ENCODE measurements around the gene THADA. TPM values are rescaled to one million over a fixed set of nuclear protein-coding genes. Genes with fewer than 3 reads are reported as not detected.

Gene THADA
- total and polyA plus RNA-seq, 5 donors from 2014 or later: 19.1 to 52.9 (median 20.2) TPM

DNA sequence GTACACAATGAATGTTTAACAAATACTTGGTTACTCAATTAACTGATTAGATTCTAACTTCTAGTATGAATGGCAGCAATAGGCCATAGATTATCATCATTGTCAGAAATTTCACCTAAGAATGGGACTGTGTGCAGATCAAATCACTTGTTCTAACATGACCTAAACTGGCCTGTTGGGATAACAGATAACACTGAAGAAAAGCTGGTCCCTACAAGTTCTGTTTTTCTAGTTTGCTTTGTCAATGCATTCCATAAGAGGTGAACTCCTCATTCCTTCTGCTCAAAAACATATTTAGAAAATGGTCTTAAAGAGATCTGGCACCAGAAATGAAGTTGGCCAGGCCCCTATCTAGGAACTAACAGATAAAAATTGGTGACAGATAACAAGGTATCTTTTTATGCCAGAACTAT, 175.4 kb downstream of the THADA start:
- no peak overlapping the region for H3K4me3 ChIP-seq (ENCODE audit: low read depth, low read length)
- no peak overlapping the region for H3K27ac ChIP-seq (ENCODE audit: insufficient read depth, low read length, poor library complexity, severe bottlenecking)
- Mint-ChIP-seq H3K4me1 (peaks cover 0 to 14% (median 13%) of the 10 kb centered on the region in 4 donors), H3K4me3 (no peak overlapping the region), H3K9me3 (peaks cover 0 to 1% (median 0%) of the 10 kb centered on the region in 7 donors), H3K36me3 (peaks cover 48% of the 10 kb centered on the region), H3K27me3 (no peaks in the 10 kb centered on the region), H3K27ac (peak overlapping the region in 1 of 3 donors; percentile 30)
- no peaks in the 10 kb centered on the region for H3K9me3 ChIP-seq (ENCODE audit: control insufficient read depth in 2 of 2, low read length in 2 of 2)
- H3K27me3 ChIP-seq (ENCODE audit: control insufficient read depth, insufficient read depth, low read length): no peaks in the 10 kb centered on the region
- ATAC-seq (ENCODE audit: low read depth in 2 of 2) (no peak), DNase-seq (no peak)
- H3K4me1 ChIP-seq (ENCODE audit: control insufficient read depth, insufficient read depth, low read length, poor library complexity, severe bottlenecking): peaks cover 12% of the 10 kb centered on the region
- H3K36me3 ChIP-seq (ENCODE audit: control insufficient read depth, insufficient read depth, low read length): peaks cover 5% of the 10 kb centered on the region

DNA sequence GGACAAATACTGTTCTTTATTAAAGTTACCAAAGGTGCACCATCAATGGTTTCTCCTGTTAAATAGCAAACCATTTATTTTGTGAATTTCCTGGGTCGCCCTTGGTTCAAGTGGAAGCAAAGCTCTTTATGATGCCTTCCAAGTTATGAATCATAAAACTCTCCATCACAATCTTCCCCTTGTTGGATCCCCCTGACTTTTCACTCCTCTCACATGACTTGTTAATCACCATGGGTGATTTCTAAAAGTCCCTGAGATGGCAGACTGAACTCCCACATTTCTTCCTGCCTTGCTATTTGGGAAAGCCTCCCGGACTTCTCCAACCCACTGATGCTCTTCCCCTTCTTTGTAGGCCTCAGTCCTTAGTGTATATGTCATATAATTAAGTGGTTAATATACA, 176.0 kb downstream of the THADA start:
- Histone ChIP-seq H3K9me3 (ENCODE audit: control insufficient read depth in 2 of 2, low read length in 2 of 2) (no peaks in the 10 kb centered on the region), H3K27me3 (ENCODE audit: control insufficient read depth, insufficient read depth, low read length) (no peaks in the 10 kb centered on the region), H3K4me3 (ENCODE audit: low read depth, low read length) (no peak overlapping the region), H3K4me1 (ENCODE audit: control insufficient read depth, insufficient read depth, low read length, poor library complexity, severe bottlenecking) (peaks cover 7% of the 10 kb centered on the region), H3K27ac (ENCODE audit: insufficient read depth, low read length, poor library complexity, severe bottlenecking) (no peak overlapping the region), H3K36me3 (ENCODE audit: control insufficient read depth, insufficient read depth, low read length) (peaks cover 8% of the 10 kb centered on the region)
- H3K36me3 Mint-ChIP-seq: peaks cover 46% of the 10 kb centered on the region
- no peak overlapping the region for H3K27ac Mint-ChIP-seq
- H3K9me3 Mint-ChIP-seq: peaks cover 0 to 1% (median 0%) of the 10 kb centered on the region in 7 donors
- H3K27me3 Mint-ChIP-seq: no peaks in the 10 kb centered on the region
- DNase-seq (no peak), ATAC-seq (ENCODE audit: low read depth in 2 of 2) (no peak)
- peaks cover 0 to 14% (median 8%) of the 10 kb centered on the region in 4 donors for H3K4me1 Mint-ChIP-seq
- no peak overlapping the region for H3K4me3 Mint-ChIP-seq

DNA sequence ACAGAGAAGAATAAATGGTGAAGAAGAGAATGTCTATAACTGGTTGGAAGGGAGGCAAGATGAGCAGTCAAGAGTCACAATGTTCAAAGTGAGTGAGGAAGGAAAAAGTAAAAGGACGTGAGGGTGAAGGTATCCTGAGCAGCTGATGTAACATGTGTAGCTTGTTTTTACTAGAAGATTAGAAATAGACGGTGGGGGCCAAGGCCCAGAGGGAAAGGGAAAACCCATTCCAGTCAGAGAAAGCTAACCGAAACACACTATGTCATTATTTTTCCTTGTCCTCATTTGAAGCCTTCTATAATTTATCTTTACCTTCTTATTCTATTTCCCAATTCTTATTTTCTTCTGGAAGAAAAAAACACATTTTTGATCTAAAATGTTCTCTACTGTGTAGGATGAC, 176.6 kb downstream of the THADA start:
- peaks cover 8% of the 10 kb centered on the region for H3K36me3 ChIP-seq (ENCODE audit: control insufficient read depth, insufficient read depth, low read length)
- H3K27me3 ChIP-seq (ENCODE audit: control insufficient read depth, insufficient read depth, low read length): no peaks in the 10 kb centered on the region
- no peaks in the 10 kb centered on the region for H3K9me3 ChIP-seq (ENCODE audit: control insufficient read depth in 2 of 2, low read length in 2 of 2)
- H3K4me3 ChIP-seq (ENCODE audit: low read depth, low read length): no peak overlapping the region
- peaks cover under 1% of the 10 kb centered on the region for H3K4me1 ChIP-seq (ENCODE audit: control insufficient read depth, insufficient read depth, low read length, poor library complexity, severe bottlenecking)
- Mint-ChIP-seq H3K36me3 (peaks cover 40% of the 10 kb centered on the region), H3K4me3 (no peak overlapping the region), H3K9me3 (no peaks in the 10 kb centered on the region), H3K27me3 (no peaks in the 10 kb centered on the region), H3K27ac (peak overlapping the region in 1 of 3 donors; percentile 76), H3K4me1 (peaks cover 0 to 8% (median 5%) of the 10 kb centered on the region in 4 donors)
- ATAC-seq (ENCODE audit: low read depth in 2 of 2) (no peak), DNase-seq (no peak)
- H3K27ac ChIP-seq (ENCODE audit: insufficient read depth, low read length, poor library complexity, severe bottlenecking): no peak overlapping the region

DNA sequence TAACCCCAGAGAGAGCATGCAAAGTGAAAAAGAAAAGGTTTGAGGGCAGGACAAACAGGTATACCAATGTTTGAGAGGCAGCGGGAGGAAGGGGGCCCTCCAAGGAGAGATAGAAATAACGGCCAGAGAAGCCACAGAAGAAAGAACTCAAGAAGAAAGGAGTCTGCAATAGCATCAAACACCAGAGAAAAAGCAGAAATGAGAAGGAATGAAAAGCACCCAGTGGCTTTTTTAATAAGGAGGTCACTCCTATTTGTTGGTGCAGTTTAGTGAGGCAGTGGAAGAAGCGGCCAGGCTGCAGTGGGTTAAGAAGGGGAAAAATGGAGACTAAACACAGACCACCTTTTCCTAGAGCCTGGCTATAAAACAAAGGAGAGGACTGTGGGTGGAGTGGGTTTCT, 177.2 kb downstream of the THADA start:
- H3K27me3 Mint-ChIP-seq: no peaks in the 10 kb centered on the region
- H3K27ac ChIP-seq (ENCODE audit: insufficient read depth, low read length, poor library complexity, severe bottlenecking): no peak overlapping the region
- H3K36me3 ChIP-seq (ENCODE audit: control insufficient read depth, insufficient read depth, low read length): peaks cover 14% of the 10 kb centered on the region
- H3K4me3 Mint-ChIP-seq: no peak overlapping the region
- no peaks in the 10 kb centered on the region for H3K4me1 ChIP-seq (ENCODE audit: control insufficient read depth, insufficient read depth, low read length, poor library complexity, severe bottlenecking)
- peak overlapping the region; percentile 39 to 76 (median 62) for H3K27ac Mint-ChIP-seq
- no peak overlapping the region for H3K4me3 ChIP-seq (ENCODE audit: low read depth, low read length)
- no peaks in the 10 kb centered on the region for H3K9me3 Mint-ChIP-seq
- no peaks in the 10 kb centered on the region for H3K27me3 ChIP-seq (ENCODE audit: control insufficient read depth, insufficient read depth, low read length)
- ATAC-seq (ENCODE audit: low read depth in 2 of 2): no peak
- DNase-seq: no peak
- no peaks in the 10 kb centered on the region for H3K9me3 ChIP-seq (ENCODE audit: control insufficient read depth in 2 of 2, low read length in 2 of 2)
- H3K36me3 Mint-ChIP-seq: peaks cover 41% of the 10 kb centered on the region
- peaks cover 0 to 7% (median under 1%) of the 10 kb centered on the region in 4 donors for H3K4me1 Mint-ChIP-seq

DNA sequence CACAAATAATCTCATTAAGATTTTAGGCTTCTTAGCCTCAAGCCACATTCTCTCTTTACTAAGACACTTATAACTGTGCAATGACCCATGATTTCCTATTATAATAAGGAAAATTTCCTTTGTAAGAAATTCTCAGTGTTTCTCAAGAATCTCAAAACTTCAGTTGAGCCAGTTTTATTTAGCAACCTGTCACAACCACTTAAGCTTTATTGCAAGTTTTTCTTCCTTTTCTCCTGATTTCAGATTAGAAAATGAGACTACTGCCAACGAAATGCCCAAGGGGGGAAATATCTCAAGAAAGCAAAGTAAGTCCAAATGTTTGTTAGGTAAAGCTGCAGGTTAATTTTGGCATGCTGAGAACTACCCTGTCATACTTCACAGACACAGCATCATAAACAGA, 178.5 kb downstream of the THADA start:
- Mint-ChIP-seq H3K4me1 (peaks cover 0 to 7% (median 0%) of the 10 kb centered on the region in 4 donors), H3K27me3 (no peaks in the 10 kb centered on the region), H3K27ac (no peak overlapping the region), H3K36me3 (peaks cover 41% of the 10 kb centered on the region), H3K4me3 (no peak overlapping the region), H3K9me3 (no peaks in the 10 kb centered on the region)
- no peak for ATAC-seq (ENCODE audit: low read depth in 2 of 2)
- H3K36me3 ChIP-seq (ENCODE audit: control insufficient read depth, insufficient read depth, low read length): peaks cover 20% of the 10 kb centered on the region
- no peak for DNase-seq
- no peaks in the 10 kb centered on the region for H3K27me3 ChIP-seq (ENCODE audit: control insufficient read depth, insufficient read depth, low read length)
- H3K9me3 ChIP-seq (ENCODE audit: control insufficient read depth in 2 of 2, low read length in 2 of 2): no peaks in the 10 kb centered on the region
- H3K4me3 ChIP-seq (ENCODE audit: low read depth, low read length): no peak overlapping the region
- no peak overlapping the region for H3K27ac ChIP-seq (ENCODE audit: insufficient read depth, low read length, poor library complexity, severe bottlenecking)
- H3K4me1 ChIP-seq (ENCODE audit: control insufficient read depth, insufficient read depth, low read length, poor library complexity, severe bottlenecking): no peaks in the 10 kb centered on the region

DNA sequence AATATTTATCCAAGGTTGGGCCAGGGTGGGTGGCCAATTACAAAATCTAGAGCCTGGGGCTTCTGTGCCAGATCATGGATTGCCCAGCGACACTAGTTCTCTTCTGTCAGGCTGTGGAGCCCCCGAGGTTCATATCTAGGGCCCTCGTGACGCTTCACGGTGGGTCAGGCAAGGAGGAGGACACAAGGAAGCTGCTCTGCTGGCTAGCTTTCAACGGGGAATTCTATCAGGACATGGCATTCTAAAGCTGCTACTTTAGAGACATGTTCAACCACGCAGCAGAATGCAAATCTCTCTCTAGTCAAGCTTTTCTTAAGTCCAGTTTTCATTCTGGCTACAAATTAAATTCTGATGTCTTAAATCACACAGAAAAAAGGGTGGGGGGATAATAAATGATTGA, 180.2 kb downstream of the THADA start:
- Mint-ChIP-seq H3K4me3 (no peak overlapping the region), H3K36me3 (peaks cover 39% of the 10 kb centered on the region), H3K4me1 (peaks cover 0 to 3% (median 0%) of the 10 kb centered on the region in 4 donors), H3K9me3 (no peaks in the 10 kb centered on the region), H3K27me3 (no peaks in the 10 kb centered on the region), H3K27ac (no peak overlapping the region)
- Histone ChIP-seq H3K4me1 (ENCODE audit: control insufficient read depth, insufficient read depth, low read length, poor library complexity, severe bottlenecking) (no peaks in the 10 kb centered on the region), H3K36me3 (ENCODE audit: control insufficient read depth, insufficient read depth, low read length) (peaks cover 17% of the 10 kb centered on the region), H3K4me3 (ENCODE audit: low read depth, low read length) (no peak overlapping the region), H3K9me3 (ENCODE audit: control insufficient read depth in 2 of 2, low read length in 2 of 2) (no peaks in the 10 kb centered on the region), H3K27me3 (ENCODE audit: control insufficient read depth, insufficient read depth, low read length) (no peaks in the 10 kb centered on the region), H3K27ac (ENCODE audit: insufficient read depth, low read length, poor library complexity, severe bottlenecking) (no peak overlapping the region)
- no peak for ATAC-seq (ENCODE audit: low read depth in 2 of 2)
- no peak for DNase-seq

DNA sequence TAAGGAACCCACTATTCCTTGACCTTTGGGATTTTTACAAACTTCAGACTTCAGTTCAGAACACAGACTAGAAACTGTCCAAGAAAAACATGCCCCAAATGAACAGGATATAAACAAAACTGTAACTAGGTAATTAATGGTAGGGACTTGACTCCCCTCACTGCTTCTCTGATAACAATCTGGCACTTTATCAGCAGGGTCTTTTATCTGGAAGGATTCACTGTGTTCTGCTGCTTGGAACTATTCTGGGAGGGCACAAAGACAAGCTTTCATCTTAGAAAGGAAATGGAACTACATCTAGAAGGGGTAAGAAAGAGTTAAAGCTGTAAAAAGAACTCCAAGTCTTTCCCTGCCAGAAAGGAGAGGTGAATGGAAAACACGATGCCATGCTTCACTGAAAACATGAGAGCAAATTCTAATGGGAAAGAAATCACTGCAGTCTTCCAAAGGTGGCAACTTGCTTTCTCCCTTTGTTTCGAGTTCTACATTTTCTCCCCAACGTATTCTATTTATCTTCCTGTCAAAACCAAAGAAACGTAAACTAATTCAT, 181.2 kb downstream of the THADA start:
- DNase-seq (no peak), ATAC-seq (ENCODE audit: low read depth in 2 of 2) (no peak)
- no peaks in the 10 kb centered on the region for H3K9me3 ChIP-seq (ENCODE audit: control insufficient read depth in 2 of 2, low read length in 2 of 2)
- H3K4me1 Mint-ChIP-seq: peaks cover 0 to 3% (median 0%) of the 10 kb centered on the region in 4 donors
- no peak overlapping the region for H3K4me3 ChIP-seq (ENCODE audit: low read depth, low read length)
- peaks cover 17% of the 10 kb centered on the region for H3K36me3 ChIP-seq (ENCODE audit: control insufficient read depth, insufficient read depth, low read length)
- no peaks in the 10 kb centered on the region for H3K4me1 ChIP-seq (ENCODE audit: control insufficient read depth, insufficient read depth, low read length, poor library complexity, severe bottlenecking)
- no peak overlapping the region for H3K27ac Mint-ChIP-seq
- no peaks in the 10 kb centered on the region for H3K27me3 Mint-ChIP-seq
- no peaks in the 10 kb centered on the region for H3K27me3 ChIP-seq (ENCODE audit: control insufficient read depth, insufficient read depth, low read length)
- H3K27ac ChIP-seq (ENCODE audit: insufficient read depth, low read length, poor library complexity, severe bottlenecking): no peak overlapping the region
- peaks cover 35% of the 10 kb centered on the region for H3K36me3 Mint-ChIP-seq
- no peaks in the 10 kb centered on the region for H3K9me3 Mint-ChIP-seq
- H3K4me3 Mint-ChIP-seq: no peak overlapping the region

DNA sequence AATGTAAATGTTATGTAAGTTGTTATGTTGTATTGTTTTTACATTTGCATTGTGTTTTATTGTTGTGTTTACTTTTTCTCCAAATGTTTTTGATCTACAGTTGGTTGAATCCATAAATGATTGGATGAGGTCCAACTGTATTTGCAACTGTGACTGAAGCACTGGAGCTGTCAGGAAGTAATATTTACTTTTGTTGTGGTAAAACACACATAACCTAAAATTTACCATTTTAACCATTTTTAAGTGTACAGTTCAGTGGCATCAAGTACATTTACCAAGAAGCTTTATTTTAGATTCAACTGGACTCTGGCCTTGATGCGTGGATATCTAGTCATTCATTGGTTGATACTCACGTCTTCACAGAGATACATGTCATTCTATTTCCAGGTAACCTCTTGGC, 181.8 kb downstream of the THADA start:
- no peaks in the 10 kb centered on the region for H3K9me3 Mint-ChIP-seq
- ATAC-seq (ENCODE audit: low read depth in 2 of 2) (no peak), DNase-seq (no peak)
- H3K9me3 ChIP-seq (ENCODE audit: control insufficient read depth in 2 of 2, low read length in 2 of 2): no peaks in the 10 kb centered on the region
- peaks cover 17% of the 10 kb centered on the region for H3K36me3 ChIP-seq (ENCODE audit: control insufficient read depth, insufficient read depth, low read length)
- peaks cover 0 to 3% (median 0%) of the 10 kb centered on the region in 4 donors for H3K4me1 Mint-ChIP-seq
- no peak overlapping the region for H3K4me3 Mint-ChIP-seq
- H3K27ac ChIP-seq (ENCODE audit: insufficient read depth, low read length, poor library complexity, severe bottlenecking): no peak overlapping the region
- no peaks in the 10 kb centered on the region for H3K27me3 Mint-ChIP-seq
- no peak overlapping the region for H3K4me3 ChIP-seq (ENCODE audit: low read depth, low read length)
- H3K27me3 ChIP-seq (ENCODE audit: control insufficient read depth, insufficient read depth, low read length): no peaks in the 10 kb centered on the region
- no peaks in the 10 kb centered on the region for H3K4me1 ChIP-seq (ENCODE audit: control insufficient read depth, insufficient read depth, low read length, poor library complexity, severe bottlenecking)
- no peak overlapping the region for H3K27ac Mint-ChIP-seq
- H3K36me3 Mint-ChIP-seq: peaks cover 32% of the 10 kb centered on the region
